ENCODE results near the gene NEDD1.

The NEDD1 gene

DNA sequence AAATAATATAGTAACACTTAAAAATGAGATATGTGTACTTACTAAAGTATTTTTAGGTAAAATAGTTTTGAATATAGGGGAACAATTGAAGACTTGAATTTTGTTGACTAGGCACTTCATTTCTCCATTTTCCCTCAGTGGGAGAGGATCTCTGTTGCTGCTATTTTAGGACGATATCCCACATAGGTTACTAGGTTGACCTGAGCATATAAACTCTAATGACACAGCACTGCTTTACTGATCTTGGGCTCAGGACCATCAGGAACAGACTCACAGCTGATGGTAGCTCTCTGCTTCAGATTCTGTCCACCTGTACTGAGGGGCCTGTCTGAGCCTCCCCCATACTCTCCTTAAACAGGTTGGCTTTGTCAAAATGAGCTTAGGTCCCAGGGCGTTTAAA is 5.9 kb downstream of the NEDD1 start:
- no peak for DNase-seq (ENCODE audit: low read depth)
- H3K4me3 ChIP-seq (ENCODE audit: low read length) = no peak overlapping the region
- no peak for TF ChIP-seq CTCF (conservative IDR thresholded peaks at IDR 0.05; ENCODE audit: low read depth, low read length)

- H3K4me3 ChIP-seq (ENCODE audit: low read length) = no peak overlapping the region
- no peak for TF ChIP-seq CTCF (conservative IDR thresholded peaks at IDR 0.05; ENCODE audit: low read depth, low read length)
- no peak for DNase-seq (ENCODE audit: low read depth)
These were observed 12.6 kb downstream of the NEDD1 start for GRCh38 chr12:96919510-96920210.

- DNase-seq (ENCODE audit: low read depth) = no peak
- H3K4me3 ChIP-seq (ENCODE audit: low read length) = no peak overlapping the region
- TF ChIP-seq CTCF (conservative IDR thresholded peaks at IDR 0.05; ENCODE audit: low read depth, low read length) = no peak
These were observed 41.7 kb downstream of the NEDD1 start for GRCh38 chr12:96948782-96949181.

GRCh38 chr12:96979532-96979931 is 72.5 kb downstream of the NEDD1 start:
- no peak for DNase-seq (ENCODE audit: low read depth)
- H3K4me3 ChIP-seq (ENCODE audit: low read length) = no peak overlapping the region
- TF ChIP-seq CTCF (conservative IDR thresholded peaks at IDR 0.05; ENCODE audit: low read depth, low read length) = no peak

DNA sequence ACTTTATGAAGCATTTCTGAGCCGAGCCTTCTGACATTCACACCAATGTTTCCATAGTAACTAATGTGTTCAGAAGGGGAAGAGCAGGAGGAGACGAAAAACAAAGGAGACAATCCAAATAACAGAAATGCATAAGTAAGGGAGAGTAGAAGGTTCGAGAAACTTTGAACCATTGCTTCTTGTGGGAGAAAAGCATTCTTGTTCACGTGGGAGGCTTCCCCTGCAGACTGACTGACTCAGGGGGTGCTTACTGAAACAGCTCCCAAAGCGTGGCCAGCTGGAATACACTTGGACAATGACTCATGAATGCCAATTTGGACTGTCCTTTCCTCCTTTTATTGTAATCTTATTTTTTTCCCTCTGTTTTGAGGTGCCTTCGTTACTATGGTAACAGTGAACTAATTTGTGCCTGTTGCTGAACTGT is 73.9 kb downstream of the NEDD1 start:
- TF ChIP-seq CTCF (conservative IDR thresholded peaks at IDR 0.05; ENCODE audit: low read depth, low read length) = no peak
- peak; percentile 45 for DNase-seq (ENCODE audit: low read depth)
- H3K4me3 ChIP-seq (ENCODE audit: low read length) = no peak overlapping the region

GRCh38 chr12:96981911-96982310 is 74.9 kb downstream of the NEDD1 start:
- no peak overlapping the region for H3K4me3 ChIP-seq (ENCODE audit: low read length)
- TF ChIP-seq CTCF (conservative IDR thresholded peaks at IDR 0.05; ENCODE audit: low read depth, low read length) = no peak
- DNase-seq (ENCODE audit: low read depth) = no peak

DNA sequence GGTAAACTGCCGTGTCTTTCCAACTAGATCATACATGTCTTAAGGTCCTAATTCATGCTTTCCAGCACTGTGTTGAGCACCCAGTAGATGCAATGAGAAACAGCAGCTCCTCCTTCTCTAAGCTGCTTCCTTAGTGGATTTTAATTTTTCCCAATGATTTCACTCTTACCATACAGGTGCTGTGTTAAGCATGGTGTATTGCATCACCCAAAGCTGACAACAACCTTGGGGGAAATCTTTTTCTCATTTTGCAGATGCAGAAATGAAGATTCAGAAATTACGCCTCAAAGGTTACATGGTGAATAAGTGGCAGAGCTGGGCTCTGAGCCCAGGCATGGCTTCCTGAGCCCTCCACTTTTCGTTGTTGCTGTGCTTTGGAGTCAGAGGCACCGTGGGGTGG is 75.6 kb downstream of the NEDD1 start:
- no peak overlapping the region for H3K4me3 ChIP-seq (ENCODE audit: low read length)
- TF ChIP-seq CTCF (conservative IDR thresholded peaks at IDR 0.05; ENCODE audit: low read depth, low read length) = no peak
- DNase-seq (ENCODE audit: low read depth) = no peak
